Progenitor cell of endocrine pancreas (in vitro differentiated cells): ENCODE data around the gene RCBTB2. TPM values are rescaled to one million over a fixed set of nuclear protein-coding genes. Genes with fewer than 3 reads are reported as not detected.

Source experiments
- DNase-seq: peaks from one replicate; pipeline ENCODE4 v3.0.0; 2021; ENCODE audit warnings: low spot score; ENCODE audit not compliant: unreplicated experiment
- H3K27ac Mint-ChIP-seq: 2 replicates; pipeline ENCODE4 v1.8.0; 2021; ENCODE audit warnings: mild to moderate bottlenecking, moderate library complexity, mixed read lengths
- H3K27me3 Mint-ChIP-seq: 2 replicates; pipeline ENCODE4 v1.8.0; 2021; ENCODE audit warnings: mixed read lengths
- H3K36me3 Mint-ChIP-seq: 2 replicates; pipeline ENCODE4 v1.8.0; 2022; ENCODE audit warnings: mixed read lengths; ENCODE audit not compliant: insufficient read depth
- H3K4me1 Mint-ChIP-seq: 2 replicates; pipeline ENCODE4 v1.8.0; 2021; ENCODE audit warnings: low read depth, mixed read lengths
- H3K4me3 Mint-ChIP-seq: 2 replicates; pipeline ENCODE4 v1.8.0; 2021; ENCODE audit warnings: low read depth, mild to moderate bottlenecking, moderate library complexity, mixed read lengths
- H3K9me3 Mint-ChIP-seq: 2 replicates; pipeline ENCODE4 v1.8.0; 2021; ENCODE audit warnings: low read depth, mixed read lengths
- total RNA-seq: library from RNA; stranded (reverse); gene quantifications from 2 replicates; pipeline ENCODE4 v1.2.1, GENCODE V29; 2021
- TF ChIP-seq, protein P1 (sequence below): fragments of 200-600 bp; sonication (generic); IDR thresholded peaks from one replicate; pipeline ENCODE4 v1.5.0; 2021; ENCODE audit warnings: antibody characterized with exemption, mild to moderate bottlenecking; ENCODE audit not compliant: unreplicated experiment

The RCBTB2 gene
- total RNA-seq, 1 donor from 2014 or later = 18.9 TPM

DNA sequence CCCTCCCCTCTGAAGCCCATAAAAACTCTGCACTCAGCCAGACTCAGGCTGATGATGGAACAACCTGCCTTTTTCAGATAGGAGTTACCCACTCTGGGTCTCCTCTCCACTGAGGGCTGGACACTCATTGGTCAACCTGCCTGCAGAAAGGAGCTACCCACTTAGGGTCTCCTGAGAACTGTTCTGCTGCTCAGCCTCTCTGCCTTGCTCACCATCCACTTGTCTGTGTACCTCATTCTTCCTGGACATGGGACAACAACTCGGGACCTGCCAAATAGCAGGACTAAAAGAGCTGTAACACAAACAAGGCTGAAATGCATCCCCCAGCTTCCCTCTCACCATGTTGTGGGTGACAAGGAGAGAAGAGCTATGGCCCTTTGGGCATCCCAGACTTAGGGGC, 18.4 kb upstream of the RCBTB2 start:
- no peak for DNase-seq
- no peaks in the 10 kb centered on the region for H3K27me3 Mint-ChIP-seq
- H3K9me3 Mint-ChIP-seq = peaks cover 15% of the 10 kb centered on the region
- TF ChIP-seq, protein P1, sequence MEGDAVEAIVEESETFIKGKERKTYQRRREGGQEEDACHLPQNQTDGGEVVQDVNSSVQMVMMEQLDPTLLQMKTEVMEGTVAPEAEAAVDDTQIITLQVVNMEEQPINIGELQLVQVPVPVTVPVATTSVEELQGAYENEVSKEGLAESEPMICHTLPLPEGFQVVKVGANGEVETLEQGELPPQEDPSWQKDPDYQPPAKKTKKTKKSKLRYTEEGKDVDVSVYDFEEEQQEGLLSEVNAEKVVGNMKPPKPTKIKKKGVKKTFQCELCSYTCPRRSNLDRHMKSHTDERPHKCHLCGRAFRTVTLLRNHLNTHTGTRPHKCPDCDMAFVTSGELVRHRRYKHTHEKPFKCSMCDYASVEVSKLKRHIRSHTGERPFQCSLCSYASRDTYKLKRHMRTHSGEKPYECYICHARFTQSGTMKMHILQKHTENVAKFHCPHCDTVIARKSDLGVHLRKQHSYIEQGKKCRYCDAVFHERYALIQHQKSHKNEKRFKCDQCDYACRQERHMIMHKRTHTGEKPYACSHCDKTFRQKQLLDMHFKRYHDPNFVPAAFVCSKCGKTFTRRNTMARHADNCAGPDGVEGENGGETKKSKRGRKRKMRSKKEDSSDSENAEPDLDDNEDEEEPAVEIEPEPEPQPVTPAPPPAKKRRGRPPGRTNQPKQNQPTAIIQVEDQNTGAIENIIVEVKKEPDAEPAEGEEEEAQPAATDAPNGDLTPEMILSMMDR = no peak
- no peak overlapping the region for H3K27ac Mint-ChIP-seq
- no peaks in the 10 kb centered on the region for H3K36me3 Mint-ChIP-seq
- H3K4me1 Mint-ChIP-seq = no peaks in the 10 kb centered on the region
- H3K4me3 Mint-ChIP-seq = no peak overlapping the region

DNA sequence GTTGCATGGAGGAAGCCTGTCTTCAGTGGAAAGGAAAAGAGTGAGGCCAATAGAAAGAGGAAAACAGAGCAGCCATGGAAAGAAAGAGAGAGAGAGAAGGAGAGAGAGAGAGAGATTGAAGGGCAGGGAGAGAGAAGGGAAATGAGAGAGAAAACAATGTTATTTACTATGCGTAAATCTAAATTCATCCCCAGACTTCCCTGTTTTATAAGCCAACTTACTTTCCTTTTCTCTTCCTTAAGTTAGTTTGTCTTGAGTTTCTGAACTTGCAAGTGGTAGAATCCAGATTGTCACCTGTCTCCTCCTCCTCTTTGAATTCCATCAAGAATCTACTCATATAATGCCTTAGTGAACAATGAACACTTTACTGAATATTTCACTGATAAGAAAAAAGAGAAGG, 16.8 kb upstream of the RCBTB2 start:
- Mint-ChIP-seq H3K27ac (no peak overlapping the region), H3K4me3 (no peak overlapping the region), H3K4me1 (no peaks in the 10 kb centered on the region), H3K36me3 (no peaks in the 10 kb centered on the region), H3K9me3 (peaks cover 9% of the 10 kb centered on the region), H3K27me3 (no peaks in the 10 kb centered on the region)
- TF ChIP-seq, protein P1 = no peak
- DNase-seq = no peak

DNA sequence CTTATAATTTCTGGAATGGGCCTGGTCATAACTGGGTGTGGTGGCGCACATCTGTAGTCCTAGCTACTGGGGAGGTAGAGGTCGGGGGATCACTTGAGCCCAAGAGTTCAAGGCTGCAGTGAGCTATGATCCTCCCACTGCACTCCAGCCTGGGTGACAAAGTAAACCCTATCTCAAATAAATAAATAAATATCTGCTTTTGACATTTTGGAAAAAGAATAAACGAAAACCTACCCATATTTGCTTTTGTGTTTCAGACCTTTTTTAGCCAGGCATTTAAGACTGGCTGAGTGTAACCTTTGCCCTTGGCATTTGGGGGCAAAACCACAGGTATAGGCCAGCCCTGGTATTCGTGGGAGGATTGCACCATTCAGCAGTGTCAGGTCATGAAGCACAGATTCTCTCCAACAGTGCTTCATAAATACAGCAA, 14.8 kb upstream of the RCBTB2 start:
- TF ChIP-seq, protein P1 = no peak
- Mint-ChIP-seq H3K27me3 (peaks cover 3% of the 10 kb centered on the region), H3K27ac (no peak overlapping the region), H3K4me3 (no peak overlapping the region), H3K9me3 (peaks cover 9% of the 10 kb centered on the region), H3K4me1 (peaks cover 4% of the 10 kb centered on the region), H3K36me3 (no peaks in the 10 kb centered on the region)
- no peak for DNase-seq

DNA sequence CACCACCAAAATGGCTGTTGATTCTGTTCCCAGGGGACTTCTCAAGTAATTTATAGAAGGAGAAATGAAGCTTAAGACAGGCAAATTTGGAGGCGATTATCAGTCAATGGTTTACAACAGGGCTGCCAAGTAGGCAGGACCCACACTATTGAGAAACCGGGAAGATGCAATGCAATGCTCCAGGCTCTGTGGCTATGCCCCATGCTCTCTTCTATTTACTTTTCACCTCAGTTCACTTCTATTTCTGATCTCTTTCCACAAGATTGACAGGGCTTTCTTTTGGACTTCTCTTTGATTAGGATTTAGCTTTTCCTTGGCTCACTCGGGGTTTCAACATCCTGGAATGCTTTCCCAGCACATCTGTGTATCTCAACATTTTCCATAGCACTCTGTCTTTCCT, 12.7 kb upstream of the RCBTB2 start:
- peaks cover 3% of the 10 kb centered on the region for H3K27me3 Mint-ChIP-seq
- peaks cover 4% of the 10 kb centered on the region for H3K9me3 Mint-ChIP-seq
- H3K27ac Mint-ChIP-seq = no peak overlapping the region
- H3K36me3 Mint-ChIP-seq = no peaks in the 10 kb centered on the region
- no peak overlapping the region for H3K4me3 Mint-ChIP-seq
- no peak for DNase-seq
- H3K4me1 Mint-ChIP-seq = peaks cover 6% of the 10 kb centered on the region
- TF ChIP-seq, protein P1 = no peak

DNA sequence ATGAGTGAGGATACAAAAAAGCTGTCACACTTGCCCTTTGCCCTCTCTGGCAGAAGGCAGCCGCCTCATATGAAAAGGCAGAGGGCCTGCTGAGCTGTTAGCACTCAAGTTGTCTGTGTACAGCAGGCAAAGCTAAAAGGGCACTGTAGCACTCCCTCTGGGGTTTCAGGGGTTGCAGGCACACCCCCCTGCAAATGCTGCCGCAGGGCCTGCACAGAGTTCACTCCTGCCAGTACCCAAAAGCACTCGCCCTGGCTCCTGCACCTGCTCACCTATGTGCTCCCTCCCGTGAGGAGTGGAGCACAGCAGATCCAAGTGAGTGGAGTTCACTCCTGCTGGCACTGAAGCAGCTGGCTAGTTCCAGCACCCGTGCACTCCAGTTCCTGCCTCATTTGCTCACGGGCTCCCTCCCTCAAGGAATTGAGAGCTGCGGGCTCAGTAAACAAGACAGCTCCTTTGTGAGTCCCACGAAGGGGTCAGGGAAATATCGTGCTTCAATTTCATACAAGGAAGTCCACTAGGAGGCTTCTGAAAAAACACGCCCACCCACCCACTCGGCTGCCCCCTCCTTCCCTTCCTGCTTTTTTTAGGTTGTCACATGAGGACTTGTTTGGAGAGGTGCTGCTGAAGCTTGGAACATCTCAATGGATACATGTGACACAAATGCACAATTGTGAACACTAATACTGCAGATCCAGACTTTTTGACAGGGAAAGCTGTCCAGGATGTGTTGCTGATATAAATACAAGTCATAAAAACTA, 9.9 kb upstream of the RCBTB2 start:
- Mint-ChIP-seq H3K27me3 (peaks cover 3% of the 10 kb centered on the region), H3K36me3 (no peaks in the 10 kb centered on the region), H3K27ac (no peak overlapping the region), H3K9me3 (no peaks in the 10 kb centered on the region), H3K4me1 (peaks cover 6% of the 10 kb centered on the region), H3K4me3 (no peak overlapping the region)
- no peak for DNase-seq
- TF ChIP-seq, protein P1 = peak; percentile 22
